ENCODE data around the gene PHTF2. TPM values are rescaled to one million over a fixed set of nuclear protein-coding genes. Genes with fewer than 3 reads are reported as not detected.

Gene PHTF2
- total RNA-seq, 2 donors from 2014 or later, result 17.3 to 17.7 TPM

GRCh38 chr7:77904252-77904651 lies 105.7 kb downstream of the PHTF2 start:
- intact Hi-C loops (cut with DNase I), result no loop called here
- ATAC-seq (no peak), DNase-seq (no peak)

GRCh38 chr7:77907281-77907680 lies 108.7 kb downstream of the PHTF2 start:
- intact Hi-C loops (cut with DNase I), result no loop called here
- DNase-seq, result no peak
- no peak for ATAC-seq

- intact Hi-C loops (cut with DNase I), result no loop called here
- no peak for ATAC-seq
- DNase-seq, result no peak
Observed at GRCh38 chr7:77908664-77909063, 110.1 kb downstream of the PHTF2 start.

GRCh38 chr7:77910124-77910523 lies 111.6 kb downstream of the PHTF2 start:
- peak in 1 of 2 donors; percentile 50 for ATAC-seq
- intact Hi-C loops (cut with DNase I), result no loop called here

GRCh38 chr7:77912293-77912692 lies 113.7 kb downstream of the PHTF2 start:
- ATAC-seq (no peak), DNase-seq (no peak)
- intact Hi-C loops (cut with DNase I), result no loop called here

More at GRCh38 chr7:77910124-77910523, 111.6 kb downstream of the PHTF2 start:
- DNase-seq, result no peak

- peak in 1 of 2 donors; percentile 72 for ATAC-seq
- no peak for DNase-seq
- intact Hi-C loops (cut with DNase I), result no loop called here
Observed at GRCh38 chr7:77913977-77914607, 115.5 kb downstream of the PHTF2 start.

GRCh38 chr7:77917500-77918262 lies 119.1 kb downstream of the PHTF2 start:
- ATAC-seq (no peak), DNase-seq (no peak)
- intact Hi-C loops (cut with DNase I), result no loop called here

GRCh38 chr7:77918676-77919075 lies 120.1 kb downstream of the PHTF2 start:
- intact Hi-C loops (cut with DNase I), result no loop called here
- no peak for ATAC-seq

GRCh38 chr7:77923419-77923818 lies 124.8 kb downstream of the PHTF2 start:
- intact Hi-C loops (cut with DNase I), result no loop called here
- ATAC-seq (no peak), DNase-seq (no peak)

More at GRCh38 chr7:77918676-77919075, 120.1 kb downstream of the PHTF2 start:
- DNase-seq, result no peak

- DNase-seq (no peak), ATAC-seq (no peak)
- intact Hi-C loops (cut with DNase I), result loop anchor here in 1 of 2 donors (10.0 kb wide), 1 partner anchor 276 kb away; no protein-coding TSS in a partner anchor
Observed at GRCh38 chr7:77930496-77930895, 131.9 kb downstream of the PHTF2 start.

- ATAC-seq, result no peak
- intact Hi-C loops (cut with DNase I), result loop anchor here in 1 of 2 donors (10.0 kb wide), 1 partner anchor 277 kb away; no protein-coding TSS in a partner anchor
- DNase-seq, result no peak
Observed at GRCh38 chr7:77931841-77932240, 133.3 kb downstream of the PHTF2 start.

- intact Hi-C loops (cut with DNase I), result loop anchor here in 1 of 2 donors (10.0 kb wide), 1 partner anchor 279 kb away; no protein-coding TSS in a partner anchor
- DNase-seq, result no peak
- no peak for ATAC-seq
Observed at GRCh38 chr7:77933394-77933793, 134.8 kb downstream of the PHTF2 start.

GRCh38 chr7:77935652-77936348 lies 137.2 kb downstream of the PHTF2 start:
- intact Hi-C loops (cut with DNase I), result loop anchor here in 1 of 2 donors (10.0 kb wide), 1 partner anchor 281 kb away; no protein-coding TSS in a partner anchor
- DNase-seq (no peak), ATAC-seq (no peak)

GRCh38 chr7:77940647-77941046 lies 142.1 kb downstream of the PHTF2 start:
- ATAC-seq, result no peak

GRCh38 chr7:77942431-77942830 lies 143.9 kb downstream of the PHTF2 start:
- ATAC-seq (no peak), DNase-seq (no peak)
- intact Hi-C loops (cut with DNase I), result no loop called here

More at GRCh38 chr7:77940647-77941046, 142.1 kb downstream of the PHTF2 start:
- intact Hi-C loops (cut with DNase I), result no loop called here
- DNase-seq, result no peak

GRCh38 chr7:77944183-77945182 lies 145.9 kb downstream of the PHTF2 start:
- DNase-seq (no peak), ATAC-seq (no peak)
- intact Hi-C loops (cut with DNase I), result no loop called here

GRCh38 chr7:77950548-77950947 lies 152.0 kb downstream of the PHTF2 start:
- intact Hi-C loops (cut with DNase I), result no loop called here
- DNase-seq (no peak), ATAC-seq (no peak)

GRCh38 chr7:77954773-77955555 lies 156.4 kb downstream of the PHTF2 start:
- ATAC-seq, result no peak
- intact Hi-C loops (cut with DNase I), result no loop called here
- DNase-seq, result no peak
